ENCODE measurements around the gene PPP2R3C.

- TF ChIP-seq CTCF (IDR thresholded peaks at IDR 0.05) (no peak), POLR2A (IDR thresholded peaks at IDR 0.05) (no peak)
Observed at GRCh38 chr14:35113308-35113950, 8.4 kb downstream of the PPP2R3C start.
